Cardiac muscle cell (in vitro differentiated cells and primary cell): ENCODE results near the gene CDSN. TPM values are rescaled to one million over a fixed set of nuclear protein-coding genes. Genes with fewer than 3 reads are reported as not detected.

Source experiments
- DNase-seq, 2 donors: peaks; one replicate each; pipeline versions ENCODE4 v3.0.0 to v3.0.0-alpha.2; 2010 to 2017; ENCODE audit warnings: low read depth in 1 of 2, low spot score in 1 of 2
- H3K27ac ChIP-seq: fragments of 200-600 bp; sonication (generic); 2 replicates; pipeline ENCODE4 v1.5.1; 2016
- H3K27me3 ChIP-seq: fragments of 200-600 bp; sonication (generic); 2 replicates; pipeline ENCODE4 v1.6.0; 2016; ENCODE audit warnings: control low read depth
- H3K36me3 ChIP-seq: fragments of 200-600 bp; sonication (generic); 2 replicates; pipeline ENCODE4 v1.5.1; 2016; ENCODE audit warnings: control low read depth
- H3K4me1 ChIP-seq: fragments of 200-600 bp; sonication (generic); 2 replicates; pipeline ENCODE4 v1.8.1; 2017; ENCODE audit warnings: low read depth, mild to moderate bottlenecking, mixed run types
- H3K4me3 ChIP-seq: fragments of 200-600 bp; sonication (generic); 2 replicates; pipeline ENCODE4 v1.5.1; 2016; ENCODE audit warnings: mild to moderate bottlenecking
- H3K9me3 ChIP-seq: fragments of 200-600 bp; sonication (generic); 2 replicates; pipeline ENCODE4 v1.5.1; 2017; ENCODE audit warnings: low read depth, mild to moderate bottlenecking, control low read depth
- polyA plus RNA-seq: library from polyadenylated mRNA; unstranded; fragments of >200 nt; fragmentation: Nextera tagmentation; extraction: Ambion mirVana; gene quantifications from 2 replicates; pipeline ENCODE4 v1.2.1, GENCODE V29; 2016
- total RNA-seq: library from RNA; depleted of rRNA; stranded (reverse); fragments of >200 nt; gene quantifications from 2 replicates; pipeline ENCODE4 v1.2.3, GENCODE V29; 2016
- TF ChIP-seq, protein P1 (sequence below): IDR thresholded peaks from 2 replicates; pipeline ENCODE4 v1.5.1; 2012; ENCODE audit warnings: low read depth, mild to moderate bottlenecking, low read length

Gene CDSN
- total and polyA plus RNA-seq, 2 experiments from 2014 or later, result not detected

DNA sequence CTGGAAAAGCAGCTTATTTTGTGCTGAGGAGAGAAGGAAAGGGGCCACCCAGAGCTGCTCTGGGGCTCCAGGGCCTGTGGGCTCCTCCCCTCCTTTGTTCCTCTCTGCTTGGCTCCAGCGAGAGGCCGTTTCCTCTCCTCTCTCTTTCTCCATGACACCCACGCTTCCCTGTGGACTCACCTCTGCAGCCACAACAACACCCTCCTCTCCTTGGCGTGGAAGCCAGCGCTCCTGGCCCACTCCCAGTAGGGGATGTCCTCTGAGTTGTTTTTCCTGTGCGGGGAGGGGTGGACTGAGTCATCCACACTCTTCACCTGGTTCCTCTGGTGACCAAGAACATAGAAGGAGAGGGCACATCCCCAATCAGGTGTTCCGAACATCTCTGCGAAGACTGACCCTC lies 4.9 kb upstream of the CDSN start:
- no peaks in the 10 kb centered on the region for H3K36me3 ChIP-seq
- no peak overlapping the region for H3K4me3 ChIP-seq
- H3K9me3 ChIP-seq, result no peaks in the 10 kb centered on the region
- H3K27me3 ChIP-seq, result peaks cover 8% of the 10 kb centered on the region
- H3K4me1 ChIP-seq, result no peaks in the 10 kb centered on the region
- no peak overlapping the region for H3K27ac ChIP-seq
- DNase-seq, result peak in 1 of 2 donors; percentile 73
- TF ChIP-seq, protein P1, sequence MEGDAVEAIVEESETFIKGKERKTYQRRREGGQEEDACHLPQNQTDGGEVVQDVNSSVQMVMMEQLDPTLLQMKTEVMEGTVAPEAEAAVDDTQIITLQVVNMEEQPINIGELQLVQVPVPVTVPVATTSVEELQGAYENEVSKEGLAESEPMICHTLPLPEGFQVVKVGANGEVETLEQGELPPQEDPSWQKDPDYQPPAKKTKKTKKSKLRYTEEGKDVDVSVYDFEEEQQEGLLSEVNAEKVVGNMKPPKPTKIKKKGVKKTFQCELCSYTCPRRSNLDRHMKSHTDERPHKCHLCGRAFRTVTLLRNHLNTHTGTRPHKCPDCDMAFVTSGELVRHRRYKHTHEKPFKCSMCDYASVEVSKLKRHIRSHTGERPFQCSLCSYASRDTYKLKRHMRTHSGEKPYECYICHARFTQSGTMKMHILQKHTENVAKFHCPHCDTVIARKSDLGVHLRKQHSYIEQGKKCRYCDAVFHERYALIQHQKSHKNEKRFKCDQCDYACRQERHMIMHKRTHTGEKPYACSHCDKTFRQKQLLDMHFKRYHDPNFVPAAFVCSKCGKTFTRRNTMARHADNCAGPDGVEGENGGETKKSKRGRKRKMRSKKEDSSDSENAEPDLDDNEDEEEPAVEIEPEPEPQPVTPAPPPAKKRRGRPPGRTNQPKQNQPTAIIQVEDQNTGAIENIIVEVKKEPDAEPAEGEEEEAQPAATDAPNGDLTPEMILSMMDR, result no peak

GRCh38 chr6:31122791-31123706 lies 2.8 kb upstream of the CDSN start:
- Histone ChIP-seq H3K9me3 (no peaks in the 10 kb centered on the region), H3K4me1 (no peaks in the 10 kb centered on the region), H3K27ac (no peak overlapping the region), H3K36me3 (no peaks in the 10 kb centered on the region), H3K4me3 (no peak overlapping the region), H3K27me3 (no peaks in the 10 kb centered on the region)
- DNase-seq, result peak; percentile 41 to 93
- TF ChIP-seq, protein P1, result no peak

DNA sequence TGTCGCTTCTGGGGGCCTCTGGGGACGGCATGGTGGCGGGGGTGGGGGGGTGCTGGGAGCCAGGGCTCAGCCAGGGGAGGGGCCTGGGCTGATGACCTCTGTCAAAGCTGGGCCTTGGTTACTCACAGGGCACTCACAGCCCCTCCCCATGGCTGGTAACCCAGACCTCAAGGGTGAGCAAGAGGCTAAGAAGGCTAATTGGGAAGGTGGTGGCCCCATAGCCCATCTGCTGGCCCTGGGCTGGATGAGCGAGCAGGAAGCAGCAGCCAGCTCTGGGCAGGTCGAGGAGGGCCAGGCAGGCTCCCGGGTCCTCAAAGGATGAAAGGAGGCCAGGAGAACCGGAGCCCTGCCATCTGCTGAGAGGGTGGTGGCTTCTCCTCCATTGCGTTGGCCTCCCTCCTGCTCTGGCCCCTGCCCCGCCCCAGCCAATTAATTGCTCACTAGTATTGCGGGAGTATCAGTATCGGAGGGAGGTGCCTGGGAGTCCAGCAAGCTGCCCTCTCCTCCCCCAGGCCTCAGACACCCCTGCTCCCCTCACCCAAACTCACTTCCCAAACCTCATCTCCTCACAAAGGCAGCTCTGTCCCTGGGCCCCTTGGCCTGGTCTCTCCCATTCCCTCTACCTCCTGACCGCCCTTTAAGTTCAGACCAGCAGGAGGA lies 1.0 kb upstream of the CDSN start:
- DNase-seq, result no peak
- TF ChIP-seq, protein P1, result no peak

GRCh38 chr6:31118178-31118577 lies 2.1 kb downstream of the CDSN start:
- Histone ChIP-seq H3K27ac (no peak overlapping the region), H3K4me1 (no peaks in the 10 kb centered on the region), H3K27me3 (no peaks in the 10 kb centered on the region), H3K4me3 (no peak overlapping the region), H3K36me3 (no peaks in the 10 kb centered on the region), H3K9me3 (no peaks in the 10 kb centered on the region)
- TF ChIP-seq, protein P1, result no peak
- DNase-seq, result no peak

More for the DNA sequence above, 1.0 kb upstream of the CDSN start:
- no peaks in the 10 kb centered on the region for H3K36me3 ChIP-seq
- H3K4me1 ChIP-seq, result no peaks in the 10 kb centered on the region
- no peaks in the 10 kb centered on the region for H3K9me3 ChIP-seq
- no peaks in the 10 kb centered on the region for H3K27me3 ChIP-seq
- no peak overlapping the region for H3K4me3 ChIP-seq
- H3K27ac ChIP-seq, result no peak overlapping the region

DNA sequence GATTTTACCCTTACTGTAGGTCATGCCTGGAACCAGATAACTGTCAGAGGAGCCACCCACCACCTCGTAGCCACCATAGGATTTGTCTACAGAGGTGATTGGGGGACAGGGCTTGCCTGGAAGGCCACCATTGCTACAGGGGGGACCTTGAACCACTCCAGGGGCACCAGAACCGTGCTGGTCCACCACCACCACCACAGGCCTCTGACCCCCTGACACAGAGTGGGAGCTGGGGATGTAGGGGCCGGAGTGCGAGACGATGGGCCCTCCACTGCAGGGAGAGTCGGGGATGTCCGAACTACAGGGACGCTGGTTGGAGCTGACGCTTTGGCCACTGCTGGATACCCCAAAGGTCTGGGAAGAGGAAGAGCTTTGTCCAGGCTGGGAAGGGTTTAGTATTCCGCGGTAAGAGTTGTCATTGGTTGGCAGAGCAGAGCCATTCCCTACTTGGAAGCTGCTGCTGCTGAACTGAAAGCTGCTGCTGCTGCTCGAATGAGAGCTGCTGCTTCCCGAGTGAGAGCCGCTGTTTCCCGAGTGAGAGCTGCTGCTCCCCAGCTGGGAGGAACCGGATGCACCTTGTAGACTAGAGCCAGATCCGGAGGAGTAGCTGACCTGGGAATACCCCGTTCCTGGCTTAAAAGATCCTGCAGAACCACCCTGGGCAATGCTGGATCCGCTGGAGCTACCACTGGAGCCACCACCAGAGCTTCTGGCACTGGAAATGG lies 3.4 kb downstream of the CDSN start:
- Histone ChIP-seq H3K4me1 (no peaks in the 10 kb centered on the region), H3K4me3 (no peak overlapping the region), H3K9me3 (no peaks in the 10 kb centered on the region), H3K27ac (no peak overlapping the region), H3K27me3 (no peaks in the 10 kb centered on the region), H3K36me3 (no peaks in the 10 kb centered on the region)
- peak in 1 of 2 donors; percentile 53 for DNase-seq
- TF ChIP-seq, protein P1, result no peak
